GM15510 (cell line): ENCODE results near the gene SOX18.

ENCODE experiments used
- POLR2A ChIP-seq: IDR thresholded peaks from 3 replicates; pipeline ENCODE4 v1.6.1; 2011; ENCODE audit warnings: borderline replicate concordance; ENCODE audit not compliant: insufficient read length; ENCODE audit errors: extremely low read depth

Gene SOX18

GRCh38 chr20:64073476-64074183 lies 24.2 kb upstream of the SOX18 start:
- no peak for TF ChIP-seq POLR2A

GRCh38 chr20:64072498-64073063 lies 23.1 kb upstream of the SOX18 start:
- no peak for TF ChIP-seq POLR2A

- peak; percentile 15 for TF ChIP-seq POLR2A
Measured at GRCh38 chr20:64071341-64072332, 22.2 kb upstream of the SOX18 start.

GRCh38 chr20:64070244-64070993 lies 21.0 kb upstream of the SOX18 start:
- TF ChIP-seq POLR2A, result no peak

- no peak for TF ChIP-seq POLR2A
Measured at GRCh38 chr20:64069614-64070243, 20.3 kb upstream of the SOX18 start.

- TF ChIP-seq POLR2A, result no peak
Measured at GRCh38 chr20:64069209-64069613, 19.8 kb upstream of the SOX18 start.

GRCh38 chr20:64068386-64069208 lies 19.2 kb upstream of the SOX18 start:
- TF ChIP-seq POLR2A, result no peak

GRCh38 chr20:64067733-64068307 lies 18.4 kb upstream of the SOX18 start:
- TF ChIP-seq POLR2A, result no peak

GRCh38 chr20:64067005-64067632 lies 17.7 kb upstream of the SOX18 start:
- no peak for TF ChIP-seq POLR2A

- peak; percentile 11 for TF ChIP-seq POLR2A
Measured at GRCh38 chr20:64065974-64066343, 16.5 kb upstream of the SOX18 start.

- no peak for TF ChIP-seq POLR2A
Measured at GRCh38 chr20:64065062-64065973, 15.9 kb upstream of the SOX18 start.
